Progenitor cell of endocrine pancreas (in vitro differentiated cells): ENCODE data around the gene KIAA0753. TPM values are rescaled to one million over a fixed set of nuclear protein-coding genes. Genes with fewer than 3 reads are reported as not detected.

Experiments
- DNase-seq: peaks from one replicate; pipeline ENCODE4 v3.0.0; 2021; ENCODE audit warnings: low spot score; ENCODE audit not compliant: unreplicated experiment
- H3K27ac Mint-ChIP-seq: 2 replicates; pipeline ENCODE4 v1.8.0; 2021; ENCODE audit warnings: mild to moderate bottlenecking, moderate library complexity, mixed read lengths
- H3K27me3 Mint-ChIP-seq: 2 replicates; pipeline ENCODE4 v1.8.0; 2021; ENCODE audit warnings: mixed read lengths
- H3K36me3 Mint-ChIP-seq: 2 replicates; pipeline ENCODE4 v1.8.0; 2022; ENCODE audit warnings: mixed read lengths; ENCODE audit not compliant: insufficient read depth
- H3K4me1 Mint-ChIP-seq: 2 replicates; pipeline ENCODE4 v1.8.0; 2021; ENCODE audit warnings: low read depth, mixed read lengths
- H3K4me3 Mint-ChIP-seq: 2 replicates; pipeline ENCODE4 v1.8.0; 2021; ENCODE audit warnings: low read depth, mild to moderate bottlenecking, moderate library complexity, mixed read lengths
- H3K9me3 Mint-ChIP-seq: 2 replicates; pipeline ENCODE4 v1.8.0; 2021; ENCODE audit warnings: low read depth, mixed read lengths
- CTCF ChIP-seq: fragments of 200-600 bp; sonication (generic); IDR thresholded peaks from one replicate; pipeline ENCODE4 v1.5.0; 2021; ENCODE audit warnings: antibody characterized with exemption, mild to moderate bottlenecking; ENCODE audit not compliant: unreplicated experiment
- total RNA-seq: library from RNA; stranded (reverse); gene quantifications from 2 replicates; pipeline ENCODE4 v1.2.1, GENCODE V29; 2021

KIAA0753 gene
- total RNA-seq, 1 donor from 2014 or later = 55.9 TPM

DNA sequence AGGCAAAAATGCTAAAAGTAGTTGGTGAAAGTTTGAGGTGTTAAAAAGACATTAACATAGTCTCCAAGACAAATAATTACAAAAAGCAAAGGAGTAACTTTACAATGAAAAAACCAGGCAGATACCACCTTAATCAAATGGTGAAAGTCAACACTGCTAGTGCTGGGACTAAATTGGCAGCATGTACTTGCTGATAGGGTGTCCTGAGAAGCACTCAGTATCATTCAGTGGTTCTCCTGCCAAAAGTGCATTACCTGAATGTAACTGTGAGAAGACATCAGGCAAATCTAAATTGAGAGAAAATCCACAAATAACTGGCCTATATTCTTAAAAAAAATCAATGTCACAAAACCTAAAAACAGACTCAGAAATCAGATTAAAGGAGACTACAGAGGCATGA, 8.0 kb downstream of the KIAA0753 start:
- no peak for DNase-seq
- no peaks in the 10 kb centered on the region for H3K27me3 Mint-ChIP-seq
- no peaks in the 10 kb centered on the region for H3K9me3 Mint-ChIP-seq
- H3K36me3 Mint-ChIP-seq = peaks cover 37% of the 10 kb centered on the region
- H3K4me3 Mint-ChIP-seq = no peak overlapping the region
- H3K27ac Mint-ChIP-seq = no peak overlapping the region
- H3K4me1 Mint-ChIP-seq = no peaks in the 10 kb centered on the region
- no peak for TF ChIP-seq CTCF

GRCh38 chr17:6630390-6630789, 10.1 kb downstream of the KIAA0753 start:
- no peak overlapping the region for H3K27ac Mint-ChIP-seq
- TF ChIP-seq CTCF = no peak
- H3K4me3 Mint-ChIP-seq = no peak overlapping the region
- no peaks in the 10 kb centered on the region for H3K27me3 Mint-ChIP-seq
- H3K9me3 Mint-ChIP-seq = no peaks in the 10 kb centered on the region
- no peak for DNase-seq
- H3K36me3 Mint-ChIP-seq = peaks cover 42% of the 10 kb centered on the region
- no peaks in the 10 kb centered on the region for H3K4me1 Mint-ChIP-seq

DNA sequence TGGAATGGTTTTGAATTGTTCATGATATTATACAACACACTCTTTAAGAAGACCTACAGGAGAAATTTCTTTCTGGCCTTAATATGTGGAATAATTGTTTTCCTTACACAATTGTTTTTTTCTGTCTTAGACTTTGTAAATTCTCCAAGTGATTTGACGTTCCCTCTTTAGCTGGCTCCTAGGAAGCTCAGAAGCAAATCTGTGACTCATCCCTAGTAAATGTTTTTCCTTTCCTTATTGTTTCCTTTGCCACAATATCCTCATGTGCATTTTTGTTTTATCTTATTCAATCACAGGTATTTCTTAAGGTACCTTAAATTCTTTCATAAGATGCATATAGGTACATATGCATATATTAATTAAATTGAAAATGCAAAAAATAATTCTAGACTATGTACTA, 13.5 kb downstream of the KIAA0753 start:
- H3K9me3 Mint-ChIP-seq = no peaks in the 10 kb centered on the region
- no peak overlapping the region for H3K4me3 Mint-ChIP-seq
- H3K4me1 Mint-ChIP-seq = no peaks in the 10 kb centered on the region
- H3K27ac Mint-ChIP-seq = no peak overlapping the region
- no peak for TF ChIP-seq CTCF
- peaks cover 26% of the 10 kb centered on the region for H3K36me3 Mint-ChIP-seq
- no peak for DNase-seq
- no peaks in the 10 kb centered on the region for H3K27me3 Mint-ChIP-seq

- Mint-ChIP-seq H3K9me3 (no peaks in the 10 kb centered on the region), H3K4me1 (no peaks in the 10 kb centered on the region), H3K27me3 (no peaks in the 10 kb centered on the region), H3K36me3 (peaks cover 26% of the 10 kb centered on the region), H3K27ac (no peak overlapping the region), H3K4me3 (no peak overlapping the region)
- TF ChIP-seq CTCF = no peak
- no peak for DNase-seq
These were observed 13.9 kb downstream of the KIAA0753 start for GRCh38 chr17:6626616-6627015.

- no peak overlapping the region for H3K27ac Mint-ChIP-seq
- H3K36me3 Mint-ChIP-seq = peaks cover 20% of the 10 kb centered on the region
- no peaks in the 10 kb centered on the region for H3K27me3 Mint-ChIP-seq
- no peak overlapping the region for H3K4me3 Mint-ChIP-seq
- TF ChIP-seq CTCF = no peak
- H3K9me3 Mint-ChIP-seq = no peaks in the 10 kb centered on the region
- DNase-seq = no peak
- no peaks in the 10 kb centered on the region for H3K4me1 Mint-ChIP-seq
These were observed 16.6 kb downstream of the KIAA0753 start for GRCh38 chr17:6623941-6624340.

GRCh38 chr17:6611231-6611630, 29.3 kb downstream of the KIAA0753 start:
- TF ChIP-seq CTCF = no peak
- Mint-ChIP-seq H3K9me3 (no peaks in the 10 kb centered on the region), H3K4me1 (no peaks in the 10 kb centered on the region), H3K4me3 (no peak overlapping the region), H3K27ac (no peak overlapping the region), H3K27me3 (no peaks in the 10 kb centered on the region), H3K36me3 (peaks cover 18% of the 10 kb centered on the region)
- no peak for DNase-seq
